ENCODE measurements around the gene TSR1. TPM values are rescaled to one million over a fixed set of nuclear protein-coding genes. Genes with fewer than 3 reads are reported as not detected.
A peak's percentile ranks its signal among the peaks of the same experiment; 100 is the strongest.

TSR1 gene
- polyA plus RNA-seq, 1 donor, result 24.2 TPM

GRCh38 chr17:2312736-2313135 lies 23.5 kb downstream of the TSR1 start:
- Histone ChIP-seq H3K4me1 (ENCODE audit: control insufficient read depth, insufficient read depth, low read length) (no peaks in the 10 kb centered on the region), H3K27ac (ENCODE audit: low read length) (no peak overlapping the region), H3K27me3 (ENCODE audit: control insufficient read depth, insufficient read depth, low read length) (no peaks in the 10 kb centered on the region), H3K36me3 (ENCODE audit: control insufficient read depth, insufficient read depth, low read length) (no peaks in the 10 kb centered on the region), H3K9me3 (ENCODE audit: control insufficient read depth, low read depth, low read length) (no peaks in the 10 kb centered on the region), H3K4me3 (ENCODE audit: low read length) (no peak overlapping the region)
- no CpG with 5 or more reads among the region's 5 CpGs for WGBS (ENCODE audit: insufficient coverage, low lambda C conversion rate)
- no peak for DNase-seq

- Histone ChIP-seq H3K27ac (ENCODE audit: low read length) (no peak overlapping the region), H3K4me3 (ENCODE audit: low read length) (no peak overlapping the region), H3K36me3 (ENCODE audit: control insufficient read depth, insufficient read depth, low read length) (no peaks in the 10 kb centered on the region)
Measured at GRCh38 chr17:2309338-2310154, 26.7 kb downstream of the TSR1 start.

GRCh38 chr17:2304931-2305330 lies 31.3 kb downstream of the TSR1 start:
- 97% methylated on average over 3 of the region's 4 CpGs for WGBS (ENCODE audit: insufficient coverage, low lambda C conversion rate)
- Histone ChIP-seq H3K9me3 (ENCODE audit: control insufficient read depth, low read depth, low read length) (peaks cover under 1% of the 10 kb centered on the region), H3K4me1 (ENCODE audit: control insufficient read depth, insufficient read depth, low read length) (no peaks in the 10 kb centered on the region), H3K4me3 (ENCODE audit: low read length) (no peak overlapping the region), H3K36me3 (ENCODE audit: control insufficient read depth, insufficient read depth, low read length) (peaks cover 6% of the 10 kb centered on the region), H3K27ac (ENCODE audit: low read length) (no peak overlapping the region), H3K27me3 (ENCODE audit: control insufficient read depth, insufficient read depth, low read length) (no peaks in the 10 kb centered on the region)
- DNase-seq, result no peak

More at GRCh38 chr17:2309338-2310154, 26.7 kb downstream of the TSR1 start:
- Histone ChIP-seq H3K9me3 (ENCODE audit: control insufficient read depth, low read depth, low read length) (no peaks in the 10 kb centered on the region), H3K27me3 (ENCODE audit: control insufficient read depth, insufficient read depth, low read length) (no peaks in the 10 kb centered on the region), H3K4me1 (ENCODE audit: control insufficient read depth, insufficient read depth, low read length) (no peaks in the 10 kb centered on the region)
- no peak for DNase-seq
- no CpG with 5 or more reads among the region's 6 CpGs for WGBS (ENCODE audit: insufficient coverage, low lambda C conversion rate)

DNA sequence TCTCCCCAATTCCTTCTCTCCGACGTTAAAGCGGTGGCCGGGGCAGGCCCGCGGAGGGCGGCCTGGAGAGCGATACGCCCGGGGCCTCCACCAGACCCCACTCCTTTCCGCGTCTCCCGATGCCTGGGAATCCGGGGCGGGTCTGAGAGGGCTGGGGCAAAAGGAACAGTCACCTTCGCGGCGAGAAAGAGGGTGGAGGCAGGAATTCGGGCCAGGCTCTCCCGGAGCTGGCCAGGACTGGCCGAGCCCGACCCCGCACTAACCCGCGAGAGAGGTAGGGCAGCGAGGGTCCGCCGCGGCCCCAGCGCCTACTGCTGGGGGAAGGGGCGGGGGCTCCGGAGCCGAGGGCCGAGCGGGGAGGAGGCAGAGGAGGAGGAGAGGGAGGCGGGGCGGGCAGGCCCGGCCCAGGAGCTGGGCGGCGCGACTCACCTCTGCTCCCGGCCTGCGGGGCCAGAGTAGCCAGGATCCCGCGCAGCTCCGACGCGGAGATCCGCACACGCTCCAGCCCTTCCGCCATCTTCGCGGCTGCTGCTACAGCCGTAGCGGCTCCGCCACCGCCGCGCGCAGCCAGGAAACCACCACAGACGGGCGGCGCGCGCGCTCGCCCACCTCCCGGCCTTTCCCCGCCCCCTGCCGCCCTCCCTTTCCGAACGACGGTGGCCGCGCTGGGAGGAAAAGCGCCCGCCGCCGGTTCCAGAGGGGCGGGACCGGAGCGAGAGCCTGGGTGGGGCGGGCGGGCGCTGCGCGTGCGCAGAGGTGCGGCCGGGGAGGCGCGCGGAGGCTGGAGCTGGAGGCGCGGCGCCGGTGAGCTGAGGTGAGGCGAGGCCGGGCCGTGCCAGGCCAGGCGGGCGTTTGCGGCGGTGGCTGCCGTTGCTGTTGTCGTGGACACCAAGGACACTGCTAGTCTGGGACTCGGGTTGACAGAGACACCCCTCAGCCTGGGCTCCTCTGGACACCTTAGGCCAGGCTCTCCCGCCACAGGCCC lies 32.8 kb downstream of the TSR1 start, which contains the start of the genes SMG6 and SRR:
TSS of gene SMG6 (minus strand) at position 582 of the 985 bp plus-strand sequence. CDS start at position 517, 65 bp downstream.
TSS of gene SRR (plus strand) at position 747 of the 985 bp plus-strand sequence. CDS start 11,611 bp downstream, outside the sequence.
- WGBS (ENCODE audit: insufficient coverage, low lambda C conversion rate), result no CpG with 5 or more reads among the region's 108 CpGs
- Histone ChIP-seq H3K27ac (ENCODE audit: low read length) (peak within 1 kb of the TSS; percentile 95), H3K4me3 (ENCODE audit: low read length) (peak within 1 kb of the TSS; percentile 99), H3K9me3 (ENCODE audit: control insufficient read depth, low read depth, low read length) (peaks cover 3% of the 10 kb centered on the region), H3K36me3 (ENCODE audit: control insufficient read depth, insufficient read depth, low read length) (peaks cover 19% of the 10 kb centered on the region), H3K27me3 (ENCODE audit: control insufficient read depth, insufficient read depth, low read length) (no peaks in the 10 kb centered on the region), H3K4me1 (ENCODE audit: control insufficient read depth, insufficient read depth, low read length) (no peaks in the 10 kb centered on the region)
- DNase-seq, result peak; percentile 82 to 95

GRCh38 chr17:2302778-2303203 lies 33.5 kb downstream of the TSR1 start:
- no peaks in the 10 kb centered on the region for H3K4me1 ChIP-seq (ENCODE audit: control insufficient read depth, insufficient read depth, low read length)
- peaks cover 3% of the 10 kb centered on the region for H3K9me3 ChIP-seq (ENCODE audit: control insufficient read depth, low read depth, low read length)
- H3K27ac ChIP-seq (ENCODE audit: low read length), result peak overlapping the region; percentile 95
- 10% methylated on average over 2 of the region's 12 CpGs for WGBS (ENCODE audit: insufficient coverage, low lambda C conversion rate)
- H3K27me3 ChIP-seq (ENCODE audit: control insufficient read depth, insufficient read depth, low read length), result no peaks in the 10 kb centered on the region
- H3K4me3 ChIP-seq (ENCODE audit: low read length), result peak overlapping the region; percentile 99
- DNase-seq, result no peak
- H3K36me3 ChIP-seq (ENCODE audit: control insufficient read depth, insufficient read depth, low read length), result peaks cover 21% of the 10 kb centered on the region

DNA sequence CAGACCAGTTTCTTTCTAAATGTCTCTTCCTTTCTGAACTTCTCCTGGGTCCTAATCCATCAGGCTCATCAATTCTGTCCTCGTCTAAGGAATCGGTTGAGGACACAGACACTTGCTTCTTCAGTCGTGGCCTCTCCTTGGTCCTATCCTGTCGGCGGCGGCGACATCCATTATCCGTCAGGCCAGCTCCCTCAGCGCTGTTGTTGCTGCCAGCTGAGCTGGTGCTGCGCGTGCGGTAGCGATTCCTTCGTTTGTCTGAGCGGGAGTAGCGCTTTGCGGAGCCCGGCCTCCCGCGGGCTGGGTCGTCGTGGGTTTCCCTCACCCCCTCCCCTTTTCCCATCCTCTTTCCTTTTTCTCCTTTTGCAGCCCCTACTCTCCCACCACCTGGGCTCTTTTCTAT lies 36.5 kb downstream of the TSR1 start:
- Histone ChIP-seq H3K9me3 (ENCODE audit: control insufficient read depth, low read depth, low read length) (peaks cover 3% of the 10 kb centered on the region), H3K27me3 (ENCODE audit: control insufficient read depth, insufficient read depth, low read length) (no peaks in the 10 kb centered on the region), H3K4me1 (ENCODE audit: control insufficient read depth, insufficient read depth, low read length) (no peaks in the 10 kb centered on the region), H3K36me3 (ENCODE audit: control insufficient read depth, insufficient read depth, low read length) (peaks cover 46% of the 10 kb centered on the region), H3K27ac (ENCODE audit: low read length) (no peak overlapping the region), H3K4me3 (ENCODE audit: low read length) (no peak overlapping the region)
- no CpG with 5 or more reads among the region's 22 CpGs for WGBS (ENCODE audit: insufficient coverage, low lambda C conversion rate)
- no peak for DNase-seq

DNA sequence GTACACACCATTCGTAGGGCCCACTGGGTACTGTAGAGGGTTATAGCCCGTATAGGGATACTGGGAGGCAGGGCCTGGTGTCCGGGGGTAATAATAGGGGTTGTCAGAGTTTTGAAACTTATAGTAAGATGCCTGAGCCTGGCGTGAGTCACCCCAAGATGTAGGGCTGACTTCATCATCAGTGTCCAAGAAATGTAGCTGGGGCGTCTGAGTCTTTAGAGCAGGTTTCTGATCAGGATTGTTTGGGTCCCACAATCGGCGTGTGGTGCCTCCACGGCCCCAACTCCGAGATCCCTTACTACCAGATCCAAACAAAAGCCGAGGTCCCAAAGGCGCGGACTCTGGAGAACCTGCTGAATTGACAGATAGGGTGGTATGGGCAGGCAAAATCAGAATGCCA lies 37.1 kb downstream of the TSR1 start:
- H3K27ac ChIP-seq (ENCODE audit: low read length), result no peak overlapping the region
- no peak overlapping the region for H3K4me3 ChIP-seq (ENCODE audit: low read length)
- no CpG with 5 or more reads among the region's 12 CpGs for WGBS (ENCODE audit: insufficient coverage, low lambda C conversion rate)
- H3K36me3 ChIP-seq (ENCODE audit: control insufficient read depth, insufficient read depth, low read length), result peaks cover 51% of the 10 kb centered on the region
- no peak for DNase-seq
- H3K9me3 ChIP-seq (ENCODE audit: control insufficient read depth, low read depth, low read length), result peaks cover 3% of the 10 kb centered on the region
- no peaks in the 10 kb centered on the region for H3K4me1 ChIP-seq (ENCODE audit: control insufficient read depth, insufficient read depth, low read length)
- no peaks in the 10 kb centered on the region for H3K27me3 ChIP-seq (ENCODE audit: control insufficient read depth, insufficient read depth, low read length)

GRCh38 chr17:2297023-2297422 lies 39.2 kb downstream of the TSR1 start:
- WGBS (ENCODE audit: insufficient coverage, low lambda C conversion rate), result no CpG with 5 or more reads among the region's 5 CpGs
- peaks cover 68% of the 10 kb centered on the region for H3K36me3 ChIP-seq (ENCODE audit: control insufficient read depth, insufficient read depth, low read length)

GRCh38 chr17:2295575-2295974 lies 40.7 kb downstream of the TSR1 start:
- no peak overlapping the region for H3K4me3 ChIP-seq (ENCODE audit: low read length)
- no peaks in the 10 kb centered on the region for H3K4me1 ChIP-seq (ENCODE audit: control insufficient read depth, insufficient read depth, low read length)
- no peak overlapping the region for H3K27ac ChIP-seq (ENCODE audit: low read length)
- no CpG with 5 or more reads among the region's 1 CpG for WGBS (ENCODE audit: insufficient coverage, low lambda C conversion rate)
- H3K36me3 ChIP-seq (ENCODE audit: control insufficient read depth, insufficient read depth, low read length), result peaks cover 80% of the 10 kb centered on the region
- DNase-seq, result no peak
- H3K27me3 ChIP-seq (ENCODE audit: control insufficient read depth, insufficient read depth, low read length), result no peaks in the 10 kb centered on the region
- H3K9me3 ChIP-seq (ENCODE audit: control insufficient read depth, low read depth, low read length), result peaks cover 3% of the 10 kb centered on the region

More at GRCh38 chr17:2297023-2297422, 39.2 kb downstream of the TSR1 start:
- Histone ChIP-seq H3K9me3 (ENCODE audit: control insufficient read depth, low read depth, low read length) (peaks cover 3% of the 10 kb centered on the region), H3K4me1 (ENCODE audit: control insufficient read depth, insufficient read depth, low read length) (no peaks in the 10 kb centered on the region), H3K27ac (ENCODE audit: low read length) (no peak overlapping the region), H3K4me3 (ENCODE audit: low read length) (no peak overlapping the region), H3K27me3 (ENCODE audit: control insufficient read depth, insufficient read depth, low read length) (no peaks in the 10 kb centered on the region)
- DNase-seq, result no peak

DNA sequence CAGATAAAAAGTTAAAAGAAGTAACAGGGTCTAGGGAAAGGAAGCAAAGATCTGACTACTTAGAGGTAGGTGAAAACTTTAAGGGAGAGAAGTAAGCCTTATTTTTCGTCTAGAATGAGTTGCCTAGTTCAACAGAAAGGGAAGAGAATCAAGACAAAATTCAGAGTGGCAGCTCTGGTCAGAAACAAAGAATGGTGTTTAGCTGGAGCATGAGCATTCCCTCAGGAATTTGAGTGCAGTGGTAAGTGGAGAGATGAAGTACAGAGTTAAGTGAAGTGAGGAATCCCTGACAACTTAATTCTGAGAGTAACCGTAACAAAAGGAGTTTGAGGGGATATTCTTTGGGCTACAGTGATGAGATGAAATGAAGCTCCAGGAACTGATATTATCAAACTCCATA lies 44.2 kb downstream of the TSR1 start:
- WGBS (ENCODE audit: insufficient coverage, low lambda C conversion rate), result 86% methylated on average over 1 of the region's 2 CpGs
- H3K4me1 ChIP-seq (ENCODE audit: control insufficient read depth, insufficient read depth, low read length), result no peaks in the 10 kb centered on the region

More for the DNA sequence above, 44.2 kb downstream of the TSR1 start:
- Histone ChIP-seq H3K27ac (ENCODE audit: low read length) (no peak overlapping the region), H3K27me3 (ENCODE audit: control insufficient read depth, insufficient read depth, low read length) (no peaks in the 10 kb centered on the region), H3K36me3 (ENCODE audit: control insufficient read depth, insufficient read depth, low read length) (peaks cover 74% of the 10 kb centered on the region), H3K4me3 (ENCODE audit: low read length) (no peak overlapping the region), H3K9me3 (ENCODE audit: control insufficient read depth, low read depth, low read length) (no peaks in the 10 kb centered on the region)
- DNase-seq, result no peak

Measured in large intestine (tissue), 3 donors.